Epithelial cell of esophagus (primary cell): ENCODE data around the gene RNF25.
A peak's percentile ranks its signal among the peaks of the same experiment; 100 is the strongest.

ENCODE experiments used
- DNase-seq: peaks from one replicate; pipeline ENCODE4 v3.0.0; 2010; ENCODE audit warnings: low read depth
- H3K4me3 ChIP-seq: 2 replicates; pipeline ENCODE4 v1.5.1; 2011; ENCODE audit warnings: mild to moderate bottlenecking, low read length, control low read depth
- TF ChIP-seq, protein P1 (sequence below): IDR thresholded peaks from 2 replicates; pipeline ENCODE4 v1.5.1; 2011; ENCODE audit warnings: low read depth, mild to moderate bottlenecking, low read length, control low read depth, inconsistent platforms; ENCODE audit not compliant: insufficient read depth; ENCODE audit errors: missing control alignments

RNF25 gene, protein sequence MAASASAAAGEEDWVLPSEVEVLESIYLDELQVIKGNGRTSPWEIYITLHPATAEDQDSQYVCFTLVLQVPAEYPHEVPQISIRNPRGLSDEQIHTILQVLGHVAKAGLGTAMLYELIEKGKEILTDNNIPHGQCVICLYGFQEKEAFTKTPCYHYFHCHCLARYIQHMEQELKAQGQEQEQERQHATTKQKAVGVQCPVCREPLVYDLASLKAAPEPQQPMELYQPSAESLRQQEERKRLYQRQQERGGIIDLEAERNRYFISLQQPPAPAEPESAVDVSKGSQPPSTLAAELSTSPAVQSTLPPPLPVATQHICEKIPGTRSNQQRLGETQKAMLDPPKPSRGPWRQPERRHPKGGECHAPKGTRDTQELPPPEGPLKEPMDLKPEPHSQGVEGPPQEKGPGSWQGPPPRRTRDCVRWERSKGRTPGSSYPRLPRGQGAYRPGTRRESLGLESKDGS

DNA sequence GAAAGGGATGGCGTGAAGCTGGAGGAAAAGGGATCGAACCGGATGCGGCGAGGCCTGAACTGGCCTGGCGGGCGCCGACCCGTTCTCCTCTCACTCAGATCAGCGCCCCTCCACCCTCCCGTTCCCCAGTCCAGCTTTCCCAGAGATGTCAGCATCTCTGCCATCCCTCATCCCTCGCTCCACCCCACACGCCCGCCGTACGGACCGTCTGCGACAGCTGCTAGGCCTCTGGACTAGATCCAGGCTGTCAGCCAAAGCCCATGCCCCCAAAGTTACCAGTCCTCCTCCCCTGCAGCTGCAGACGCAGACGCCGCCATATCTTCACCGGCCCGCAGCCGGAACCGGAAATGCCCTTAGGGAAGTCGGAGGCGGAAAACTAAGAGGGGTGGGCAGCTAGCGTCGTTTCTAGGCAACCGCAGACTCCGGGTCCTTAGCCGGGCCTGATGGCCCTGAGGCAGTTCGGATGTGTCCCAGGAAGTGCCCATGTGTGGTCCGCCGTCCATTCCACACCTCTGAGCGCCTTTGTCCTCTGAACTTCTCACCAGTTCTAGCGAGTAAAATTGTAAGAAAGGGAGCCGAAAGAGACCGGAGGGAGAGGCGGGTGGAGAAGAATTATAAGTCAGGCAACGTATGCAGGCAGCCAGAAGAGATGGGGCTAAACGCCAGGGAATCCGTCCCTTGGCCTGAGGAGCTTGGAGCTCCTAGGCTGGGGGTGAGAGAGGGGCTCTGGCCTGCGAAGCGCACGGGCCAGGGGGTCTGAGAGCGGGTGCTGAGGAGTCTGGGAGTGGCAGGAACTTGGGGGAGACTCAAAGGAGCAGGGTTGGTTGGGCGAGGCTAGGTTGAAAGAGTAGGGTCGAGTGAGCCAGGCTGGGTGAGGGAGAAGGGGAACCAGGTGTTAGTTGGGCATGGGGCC lies at the start of gene RNF25, which contains the start of gene STK36:
Gene RNF25, minus strand, starts transcription at position 349 of the 913 bp plus-strand sequence. Its CDS starts 32 bp downstream, at position 317.
Gene STK36, plus strand, starts transcription at position 433 of the 913 bp plus-strand sequence. CDS start 744 bp downstream, outside the sequence.
- peak within 1 kb of the TSS; percentile 95 for H3K4me3 ChIP-seq
- peak; percentile 80 for DNase-seq
- TF ChIP-seq, protein P1, sequence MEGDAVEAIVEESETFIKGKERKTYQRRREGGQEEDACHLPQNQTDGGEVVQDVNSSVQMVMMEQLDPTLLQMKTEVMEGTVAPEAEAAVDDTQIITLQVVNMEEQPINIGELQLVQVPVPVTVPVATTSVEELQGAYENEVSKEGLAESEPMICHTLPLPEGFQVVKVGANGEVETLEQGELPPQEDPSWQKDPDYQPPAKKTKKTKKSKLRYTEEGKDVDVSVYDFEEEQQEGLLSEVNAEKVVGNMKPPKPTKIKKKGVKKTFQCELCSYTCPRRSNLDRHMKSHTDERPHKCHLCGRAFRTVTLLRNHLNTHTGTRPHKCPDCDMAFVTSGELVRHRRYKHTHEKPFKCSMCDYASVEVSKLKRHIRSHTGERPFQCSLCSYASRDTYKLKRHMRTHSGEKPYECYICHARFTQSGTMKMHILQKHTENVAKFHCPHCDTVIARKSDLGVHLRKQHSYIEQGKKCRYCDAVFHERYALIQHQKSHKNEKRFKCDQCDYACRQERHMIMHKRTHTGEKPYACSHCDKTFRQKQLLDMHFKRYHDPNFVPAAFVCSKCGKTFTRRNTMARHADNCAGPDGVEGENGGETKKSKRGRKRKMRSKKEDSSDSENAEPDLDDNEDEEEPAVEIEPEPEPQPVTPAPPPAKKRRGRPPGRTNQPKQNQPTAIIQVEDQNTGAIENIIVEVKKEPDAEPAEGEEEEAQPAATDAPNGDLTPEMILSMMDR, result no peak

DNA sequence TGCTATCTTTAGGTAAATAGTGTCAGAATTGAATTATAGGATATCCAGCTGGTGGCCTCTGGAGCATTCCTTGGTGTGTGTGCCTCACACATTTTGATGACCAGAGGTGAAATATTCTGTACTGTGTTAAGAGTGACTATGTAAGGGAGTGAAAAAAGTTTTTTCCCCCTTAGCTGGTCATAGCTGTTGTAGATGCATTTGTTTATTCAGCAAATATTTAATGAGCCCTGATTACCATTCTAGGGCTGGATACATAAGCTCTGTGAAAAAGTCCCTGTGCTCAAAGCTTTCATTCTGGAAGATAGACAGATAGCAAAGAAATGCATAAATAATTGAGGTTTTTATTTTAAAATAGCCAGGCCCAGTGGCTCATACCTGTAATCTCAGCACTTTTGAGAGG lies 49.7 kb upstream of the RNF25 start:
- TF ChIP-seq, protein P1, result no peak
- no peak overlapping the region for H3K4me3 ChIP-seq
- no peak for DNase-seq

DNA sequence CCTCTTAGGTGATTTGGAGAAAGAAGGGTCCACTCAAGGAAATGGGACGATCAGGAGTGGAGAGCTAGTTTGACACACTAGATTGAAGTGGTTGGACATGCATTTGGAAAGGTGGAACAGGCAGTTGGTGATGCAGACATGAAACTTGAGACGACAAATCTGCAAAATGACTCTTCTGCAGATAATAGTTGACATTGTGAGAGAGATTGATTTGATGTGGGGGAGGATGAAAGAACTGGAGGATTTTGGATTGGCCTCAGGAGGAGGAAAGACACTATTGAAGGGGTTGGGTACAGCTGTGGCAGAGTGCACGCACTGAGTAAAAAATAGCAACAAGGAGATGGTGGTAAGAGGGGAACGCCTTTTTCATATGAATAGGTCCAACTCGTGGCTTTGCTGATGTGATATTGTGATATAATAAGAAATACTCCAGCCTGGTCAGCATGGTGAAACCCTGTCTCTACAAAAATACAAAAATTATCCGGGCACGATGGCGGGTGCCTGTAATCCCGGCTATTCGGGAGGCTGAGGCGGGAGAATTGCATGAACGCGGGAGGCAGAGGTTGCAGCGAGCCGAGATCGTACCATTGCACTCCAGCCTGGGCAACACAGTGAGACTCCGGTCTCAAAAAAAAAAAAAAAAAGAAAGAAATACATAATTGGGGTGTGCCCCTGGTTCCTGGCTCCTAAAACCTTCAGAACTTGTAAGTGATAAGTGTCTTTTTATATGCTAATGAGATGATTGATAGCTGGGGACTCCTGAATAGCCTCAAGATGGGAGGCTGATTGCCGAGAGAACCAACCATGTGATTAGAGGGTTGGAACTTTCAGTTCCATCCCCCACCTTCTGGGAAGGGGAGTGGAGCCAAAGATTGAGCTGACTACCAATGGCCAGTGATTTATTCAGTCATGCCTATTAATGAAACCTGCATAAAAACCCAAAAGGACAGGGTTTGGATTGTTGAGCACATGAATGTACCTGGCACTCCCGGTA lies 48.5 kb upstream of the RNF25 start:
- DNase-seq, result no peak
- TF ChIP-seq, protein P1, result no peak
- no peak overlapping the region for H3K4me3 ChIP-seq

DNA sequence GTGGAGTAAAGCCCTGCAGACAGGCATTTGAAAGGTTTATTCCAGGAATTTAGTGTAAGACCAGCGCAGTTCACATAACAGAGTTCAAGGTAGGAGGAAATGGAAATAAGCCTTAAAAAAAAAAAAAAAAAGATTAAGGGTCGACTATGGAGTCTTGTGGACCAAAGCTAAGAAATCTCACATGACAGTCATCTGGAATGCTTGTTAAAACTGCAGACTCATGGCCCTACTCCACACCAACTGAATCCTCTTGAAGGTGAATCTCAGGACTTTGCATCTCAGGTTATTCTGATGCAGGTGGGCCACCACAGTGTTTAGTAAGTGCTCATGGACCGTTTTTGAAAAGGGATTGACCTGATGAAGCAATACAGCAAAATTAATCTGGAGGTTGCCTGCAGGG lies 47.7 kb upstream of the RNF25 start:
- H3K4me3 ChIP-seq, result no peak overlapping the region
- TF ChIP-seq, protein P1, result no peak
- DNase-seq, result no peak

DNA sequence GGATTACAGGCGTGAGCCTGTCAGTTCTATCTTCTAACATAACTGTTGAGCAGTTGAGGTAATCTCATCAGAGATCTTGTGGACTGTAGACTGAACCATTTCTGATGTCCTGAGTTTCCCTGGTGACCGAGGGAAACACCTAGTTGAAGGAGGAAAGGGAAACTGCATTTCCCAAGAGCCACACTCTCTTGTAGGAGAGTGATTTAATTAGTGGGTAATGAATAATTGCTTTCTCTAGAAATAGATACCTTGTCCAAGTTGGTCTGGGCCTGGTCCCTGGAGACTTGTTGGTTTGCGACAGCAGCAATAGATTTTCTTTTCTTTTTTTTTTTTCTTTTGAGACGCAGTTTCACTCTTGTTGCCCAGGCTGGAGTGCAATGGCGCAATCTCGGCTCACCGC lies 46.3 kb upstream of the RNF25 start:
- TF ChIP-seq, protein P1, result no peak
- no peak overlapping the region for H3K4me3 ChIP-seq
- no peak for DNase-seq

DNA sequence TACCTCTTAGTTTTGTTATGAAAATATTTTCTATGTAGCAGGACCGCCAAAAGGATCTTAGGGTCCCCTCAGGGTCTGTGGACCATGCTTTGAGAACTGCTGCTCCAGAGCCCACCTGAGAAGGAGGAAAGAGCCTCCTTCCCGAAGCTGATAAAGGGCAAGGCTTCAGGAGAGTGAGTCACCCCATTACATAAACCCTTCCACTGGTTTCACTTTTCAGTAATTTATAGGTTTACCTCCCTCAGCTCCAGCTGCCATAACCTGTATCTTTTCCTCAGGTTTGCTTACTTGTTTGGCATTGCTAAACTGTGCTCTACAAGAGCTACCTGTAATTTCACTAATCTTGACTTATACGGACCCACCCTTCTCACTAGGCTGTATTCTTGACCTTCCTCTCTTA lies 45.5 kb upstream of the RNF25 start:
- peak; percentile 67 for DNase-seq
- TF ChIP-seq, protein P1, result no peak
- no peak overlapping the region for H3K4me3 ChIP-seq
